Endothelial cell of umbilical vein (primary cell): ENCODE measurements around the gene FBXW7.
"Not testable (repeated sequence)": the region's sequence is repeated elsewhere in the genome, so short reads cannot be mapped to it uniquely, and the experiment has no call there.

Source experiments
- EZH2 ChIP-seq: IDR thresholded peaks from 2 replicates; pipeline ENCODE4 v1.6.1; 2012; ENCODE audit warnings: borderline replicate concordance, low read depth, mild to moderate bottlenecking, moderate library complexity, low read length, inconsistent platforms; ENCODE audit not compliant: severe bottlenecking
- MYC ChIP-seq: IDR thresholded peaks from one replicate; pipeline ENCODE4 v1.6.1; 2011; ENCODE audit warnings: mild to moderate bottlenecking, low read depth, low read length
- POLR2A ChIP-seq: IDR thresholded peaks from 2 replicates; pipeline ENCODE4 v1.6.1; 2012; ENCODE audit warnings: low read depth, mild to moderate bottlenecking, control low read depth, low read length
- TF ChIP-seq, protein P1 (sequence below), 2 donors: IDR thresholded peaks; 1 replicate in 1 of 2; 2 replicates in 1 of 2; pipeline ENCODE4 v1.5.1; 2011; ENCODE audit warnings: low read length in 2 of 2, mild to moderate bottlenecking in 2 of 2, moderate library complexity in 2 of 2, control low read depth in 1 of 2, inconsistent platforms in 1 of 2, low read depth in 1 of 2; ENCODE audit not compliant: insufficient read depth in 1 of 2; ENCODE audit errors: extremely low read depth in 1 of 2
- TF ChIP-seq, protein P2 (sequence below): IDR thresholded peaks from 2 replicates; pipeline ENCODE4 v1.6.1; 2011; ENCODE audit not compliant: insufficient read depth, insufficient read length

DNA sequence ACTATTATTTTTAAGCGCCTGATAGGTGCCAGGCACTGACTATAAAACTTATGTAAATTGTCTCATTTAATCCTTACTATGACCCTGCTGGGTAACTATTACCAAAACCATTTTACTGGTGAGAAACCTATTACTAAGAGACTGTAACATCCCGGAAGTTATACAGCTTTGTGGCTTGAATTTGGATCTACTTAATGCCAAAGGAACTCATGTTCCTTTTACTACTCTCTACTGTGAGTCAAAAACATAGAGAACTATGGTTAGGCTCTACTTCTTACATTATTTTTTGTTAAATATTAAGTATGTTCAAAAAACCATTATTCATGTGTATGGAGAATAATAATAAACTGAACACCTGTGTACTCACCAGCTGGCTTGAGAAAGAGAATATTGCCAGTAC is 14.8 kb upstream of the FBXW7 start:
- TF ChIP-seq, protein P1, sequence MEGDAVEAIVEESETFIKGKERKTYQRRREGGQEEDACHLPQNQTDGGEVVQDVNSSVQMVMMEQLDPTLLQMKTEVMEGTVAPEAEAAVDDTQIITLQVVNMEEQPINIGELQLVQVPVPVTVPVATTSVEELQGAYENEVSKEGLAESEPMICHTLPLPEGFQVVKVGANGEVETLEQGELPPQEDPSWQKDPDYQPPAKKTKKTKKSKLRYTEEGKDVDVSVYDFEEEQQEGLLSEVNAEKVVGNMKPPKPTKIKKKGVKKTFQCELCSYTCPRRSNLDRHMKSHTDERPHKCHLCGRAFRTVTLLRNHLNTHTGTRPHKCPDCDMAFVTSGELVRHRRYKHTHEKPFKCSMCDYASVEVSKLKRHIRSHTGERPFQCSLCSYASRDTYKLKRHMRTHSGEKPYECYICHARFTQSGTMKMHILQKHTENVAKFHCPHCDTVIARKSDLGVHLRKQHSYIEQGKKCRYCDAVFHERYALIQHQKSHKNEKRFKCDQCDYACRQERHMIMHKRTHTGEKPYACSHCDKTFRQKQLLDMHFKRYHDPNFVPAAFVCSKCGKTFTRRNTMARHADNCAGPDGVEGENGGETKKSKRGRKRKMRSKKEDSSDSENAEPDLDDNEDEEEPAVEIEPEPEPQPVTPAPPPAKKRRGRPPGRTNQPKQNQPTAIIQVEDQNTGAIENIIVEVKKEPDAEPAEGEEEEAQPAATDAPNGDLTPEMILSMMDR (IDR thresholded peaks at IDR 0.05; ENCODE audit: extremely low read depth in 1 of 2, insufficient read depth in 1 of 2, low read depth in 1 of 2, low read length in 2 of 2) = not testable (repeated sequence)
- TF ChIP-seq EZH2, MYC, POLR2A: not testable (repeated sequence)
- TF ChIP-seq, protein P2, sequence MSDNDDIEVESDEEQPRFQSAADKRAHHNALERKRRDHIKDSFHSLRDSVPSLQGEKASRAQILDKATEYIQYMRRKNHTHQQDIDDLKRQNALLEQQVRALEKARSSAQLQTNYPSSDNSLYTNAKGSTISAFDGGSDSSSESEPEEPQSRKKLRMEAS = not testable (repeated sequence)
